ENCODE results near the gene E2F2.
"Not testable (repeated sequence)": the region's sequence is repeated elsewhere in the genome, so short reads cannot be mapped to it uniquely, and the experiment has no call there.

Gene E2F2

DNA sequence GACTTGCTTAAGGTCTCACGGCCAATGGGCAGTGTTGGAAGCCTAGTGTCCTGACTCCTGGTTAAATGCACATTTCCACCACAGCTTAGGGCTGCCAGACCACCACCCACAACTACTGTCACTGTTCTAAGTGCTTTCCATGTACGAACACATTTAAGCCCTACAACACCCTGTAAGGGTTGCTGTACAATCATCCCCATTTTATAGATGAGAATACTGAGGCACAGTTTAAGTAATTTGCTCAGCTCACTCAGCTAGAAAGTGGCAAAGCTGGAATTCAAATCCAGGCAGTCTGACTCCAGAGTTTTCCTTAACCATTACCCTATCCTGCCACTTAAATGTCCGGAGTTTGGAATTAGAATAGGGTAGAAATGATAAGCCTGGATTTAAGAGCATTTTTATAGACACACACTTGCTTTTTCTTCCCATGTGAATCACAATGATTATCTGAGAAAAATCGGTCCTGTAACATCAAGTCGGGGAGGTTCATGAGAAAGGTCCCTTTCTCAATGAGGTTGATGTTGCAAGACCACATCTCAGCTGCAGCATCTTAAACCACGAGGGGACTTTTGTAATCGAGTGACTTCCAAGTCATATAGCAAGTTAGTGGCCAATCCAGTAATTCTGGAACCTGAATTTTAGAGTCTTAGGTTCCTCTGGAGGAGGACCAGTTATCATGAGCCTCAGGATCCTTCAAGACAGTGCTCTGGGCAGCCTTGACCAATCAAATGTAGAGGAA lies 8.6 kb downstream of the E2F2 start:
- DNase-seq = peak; percentile 68

DNA sequence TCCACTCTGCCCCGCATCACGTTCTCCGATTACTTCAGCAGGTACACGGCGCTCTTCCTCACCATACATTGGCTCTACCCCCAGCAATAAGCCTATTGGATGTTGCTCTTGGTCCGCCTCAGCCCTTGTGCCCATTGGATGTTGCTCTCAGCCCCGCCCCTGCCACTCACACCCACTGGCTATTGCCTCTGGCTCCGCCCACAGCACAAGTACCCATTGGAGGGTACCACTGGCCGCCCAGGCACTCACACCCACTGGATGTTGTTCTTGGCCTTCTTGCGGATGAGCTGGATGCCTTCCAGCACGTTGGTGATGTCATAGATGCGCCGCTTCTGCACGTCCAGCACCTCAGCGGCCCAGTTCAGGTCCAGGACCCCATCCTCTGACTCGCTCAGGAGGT lies 9.4 kb downstream of the E2F2 start:
- no peak for DNase-seq

DNA sequence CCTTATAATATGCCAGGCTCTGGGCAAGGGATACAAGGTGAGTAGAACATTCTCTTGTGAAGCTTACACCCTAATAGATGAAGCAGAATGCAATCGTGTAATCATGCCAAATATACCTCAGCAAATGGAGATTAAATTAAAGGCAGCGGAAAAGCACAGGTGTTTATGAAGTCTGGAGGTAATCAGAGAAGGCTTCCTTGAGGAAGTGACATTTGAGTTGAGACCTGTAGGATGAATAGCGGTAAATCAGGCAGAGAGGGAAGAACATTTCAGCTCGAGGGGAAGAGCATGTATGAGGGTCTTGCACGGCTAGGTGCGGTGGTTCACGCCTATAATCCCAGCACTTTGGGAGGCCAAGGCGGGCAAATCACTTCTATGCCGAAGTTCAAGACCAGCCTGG lies 13.5 kb downstream of the E2F2 start:
- no peak for DNase-seq

DNA sequence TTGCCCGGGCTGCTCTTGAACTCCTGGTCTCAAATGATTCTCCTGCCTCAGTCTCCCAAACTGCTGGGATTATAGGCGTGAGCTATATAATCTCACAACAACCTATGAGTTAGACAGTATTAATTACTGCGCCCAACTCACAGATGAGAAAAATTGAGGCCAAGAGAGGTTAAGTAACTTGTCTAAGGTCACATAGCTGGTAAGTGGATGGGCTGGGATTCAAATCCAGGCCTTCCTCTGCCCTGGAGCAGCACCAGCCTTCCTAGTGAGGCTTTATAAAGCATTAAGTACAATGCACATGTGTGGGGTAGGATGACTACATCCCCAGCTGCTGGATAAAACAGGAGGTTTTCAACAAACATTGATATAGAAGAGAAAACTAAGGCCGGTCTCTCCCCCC lies 15.1 kb downstream of the E2F2 start:
- DNase-seq = no peak

DNA sequence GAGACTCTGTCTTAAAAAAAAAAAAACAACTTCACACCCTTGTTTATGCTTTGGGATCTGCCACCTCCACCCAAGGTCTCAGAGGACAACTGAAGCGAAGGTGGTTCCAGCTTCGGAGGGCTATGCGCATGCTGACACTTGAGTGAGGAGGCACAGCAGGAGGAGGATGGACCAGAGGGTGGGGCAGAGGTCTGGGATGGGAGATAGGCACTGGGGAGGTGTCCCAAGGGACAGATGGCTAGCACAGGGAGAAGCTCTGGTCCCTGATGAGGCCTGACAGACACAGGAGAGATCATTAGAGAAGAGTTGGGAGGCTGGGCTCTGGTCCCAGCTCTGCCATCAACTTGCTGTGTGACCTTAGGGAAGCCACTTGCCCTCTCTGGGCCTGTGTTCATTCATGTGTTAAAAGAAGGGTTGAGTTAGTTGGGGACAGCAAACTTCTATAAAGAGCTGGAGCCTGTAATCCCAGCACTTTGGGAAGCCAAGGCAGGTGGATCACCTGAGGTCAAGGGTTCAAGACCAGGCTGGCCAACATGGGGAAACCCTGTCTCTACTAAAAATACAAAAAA lies 16.8 kb downstream of the E2F2 start:
- no peak for DNase-seq

DNA sequence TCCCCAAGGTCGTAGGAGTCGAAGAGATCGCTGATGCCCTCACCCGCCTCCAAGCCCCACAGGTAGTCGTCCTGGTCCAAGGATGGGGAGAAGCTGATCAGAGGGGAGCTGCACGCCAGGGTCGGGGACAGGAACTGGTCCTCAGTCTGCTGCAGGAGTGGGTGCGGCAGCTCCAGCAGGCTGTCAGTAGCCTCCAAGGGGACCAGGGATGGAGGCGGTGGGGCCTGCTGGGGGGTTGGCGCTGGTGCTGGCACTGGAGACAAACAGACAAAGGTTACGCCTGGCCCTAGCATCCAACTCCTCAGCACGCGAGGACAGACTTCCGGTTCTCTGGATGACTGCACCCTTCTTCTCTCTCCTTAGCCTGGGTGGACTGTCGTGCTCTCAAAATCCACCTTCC lies 21.1 kb downstream of the E2F2 start:
- DNase-seq = no peak

DNA sequence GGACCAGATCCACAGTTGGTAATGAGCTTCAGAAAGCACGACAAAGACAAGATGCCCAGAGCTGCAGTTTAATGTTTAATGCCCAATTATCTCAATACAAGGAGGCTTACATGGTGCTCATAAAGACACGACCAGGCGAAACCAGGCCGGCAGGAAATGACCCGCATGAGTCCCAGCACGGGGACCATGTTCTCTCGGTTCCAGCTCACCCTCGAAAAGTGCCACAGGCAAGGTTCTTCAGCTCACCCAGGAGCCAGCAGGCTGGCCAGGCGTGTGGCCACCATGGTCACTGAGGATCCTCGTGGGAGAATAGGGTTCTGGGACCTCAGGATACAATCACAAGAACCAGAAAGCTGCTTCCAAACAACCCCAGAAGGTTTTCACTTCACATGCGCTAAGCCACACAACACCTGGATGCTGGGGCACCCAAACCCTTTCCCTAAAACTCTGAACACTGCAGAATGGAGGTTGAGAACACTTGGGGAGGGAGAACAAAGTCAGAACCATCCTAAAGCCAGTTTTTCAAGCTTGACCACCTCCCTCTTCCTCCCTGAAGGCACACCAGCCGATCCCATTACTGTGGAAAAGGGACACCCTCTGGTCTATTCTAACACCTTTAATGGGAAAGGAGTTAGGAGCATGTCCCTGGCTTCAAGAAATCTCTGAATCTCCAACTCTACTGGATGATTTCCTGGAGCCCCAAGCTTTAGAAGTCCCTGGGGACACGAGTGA lies 24.5 kb downstream of the E2F2 start:
- DNase-seq = no peak

DNA sequence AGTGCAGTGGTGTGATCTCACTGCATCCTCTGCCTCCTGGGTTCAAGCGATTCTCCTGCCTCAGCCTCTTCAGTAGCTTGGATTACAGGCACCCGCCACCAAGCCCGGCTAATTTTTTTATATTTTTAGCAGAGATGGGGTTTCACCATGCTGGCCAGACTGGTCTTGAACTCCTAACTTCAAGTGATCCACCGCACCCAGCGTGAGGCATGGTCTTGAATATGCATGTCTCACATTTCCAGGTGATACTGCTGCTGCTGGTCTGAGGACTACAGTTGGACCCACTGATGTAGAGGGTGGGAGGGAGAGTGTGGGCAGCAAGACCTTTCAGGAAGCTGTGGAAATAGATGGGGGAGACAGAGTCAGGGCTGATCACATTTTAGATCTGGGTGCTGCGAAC lies 25.2 kb downstream of the E2F2 start:
- DNase-seq = no peak

DNA sequence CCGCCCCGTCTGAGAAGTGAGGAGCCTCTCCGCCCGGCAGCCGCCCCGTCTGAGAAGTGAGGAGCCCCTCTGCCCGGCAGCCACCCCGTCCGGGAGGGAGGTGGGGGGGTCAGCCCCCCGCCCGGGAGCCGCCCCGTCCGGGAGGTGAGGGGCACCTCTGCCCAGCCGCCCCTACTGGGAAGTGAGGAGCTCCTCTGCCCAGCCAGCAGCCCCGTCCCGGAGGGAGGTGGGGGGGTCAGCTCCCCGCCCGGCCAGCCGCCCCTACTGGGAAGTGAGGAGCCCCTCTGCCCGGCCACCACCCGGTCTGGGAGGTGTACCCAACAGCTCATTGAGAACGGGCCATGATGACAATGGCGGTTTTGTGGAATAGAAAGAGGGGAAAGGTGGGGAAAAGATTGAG lies 26.9 kb downstream of the E2F2 start:
- not testable (repeated sequence) for DNase-seq

DNA sequence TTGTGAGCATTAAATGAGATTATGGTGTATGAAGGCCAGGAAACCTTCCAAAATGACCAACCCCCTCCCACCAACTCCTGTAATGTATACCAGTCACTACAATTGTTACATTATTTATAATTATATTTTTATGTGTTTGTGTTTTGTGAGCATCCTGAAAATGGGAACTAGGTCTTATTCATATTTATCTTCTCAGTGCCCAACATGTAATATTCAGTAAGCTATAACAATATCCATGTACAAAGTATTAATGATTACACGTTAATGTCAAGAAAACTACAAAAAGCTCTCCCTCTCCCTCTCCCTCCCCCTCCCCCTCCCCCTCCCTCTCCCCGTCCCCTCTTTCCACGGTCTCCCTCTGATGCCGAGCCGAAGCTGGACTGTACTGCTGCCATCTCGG lies 28.1 kb downstream of the E2F2 start:
- DNase-seq = no peak

DNA sequence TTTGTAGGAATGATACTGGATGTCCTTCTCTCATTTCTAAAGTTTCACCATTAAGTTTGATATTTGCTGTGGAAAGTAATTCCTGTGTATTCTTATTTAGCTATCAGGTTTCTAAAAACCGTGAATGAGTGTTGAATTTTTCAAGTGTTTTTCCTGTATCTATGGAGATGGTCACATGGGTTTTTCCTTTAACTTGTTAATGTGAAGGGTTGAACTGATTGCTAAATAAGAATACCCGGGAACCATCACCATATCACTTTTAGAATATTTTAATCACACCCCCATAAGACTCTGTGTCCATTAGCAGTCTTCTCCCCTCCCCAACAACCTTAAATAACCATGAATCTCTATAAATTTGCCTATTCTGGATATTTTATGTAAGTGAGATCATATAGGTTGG lies 30.6 kb downstream of the E2F2 start:
- DNase-seq = no peak

DNA sequence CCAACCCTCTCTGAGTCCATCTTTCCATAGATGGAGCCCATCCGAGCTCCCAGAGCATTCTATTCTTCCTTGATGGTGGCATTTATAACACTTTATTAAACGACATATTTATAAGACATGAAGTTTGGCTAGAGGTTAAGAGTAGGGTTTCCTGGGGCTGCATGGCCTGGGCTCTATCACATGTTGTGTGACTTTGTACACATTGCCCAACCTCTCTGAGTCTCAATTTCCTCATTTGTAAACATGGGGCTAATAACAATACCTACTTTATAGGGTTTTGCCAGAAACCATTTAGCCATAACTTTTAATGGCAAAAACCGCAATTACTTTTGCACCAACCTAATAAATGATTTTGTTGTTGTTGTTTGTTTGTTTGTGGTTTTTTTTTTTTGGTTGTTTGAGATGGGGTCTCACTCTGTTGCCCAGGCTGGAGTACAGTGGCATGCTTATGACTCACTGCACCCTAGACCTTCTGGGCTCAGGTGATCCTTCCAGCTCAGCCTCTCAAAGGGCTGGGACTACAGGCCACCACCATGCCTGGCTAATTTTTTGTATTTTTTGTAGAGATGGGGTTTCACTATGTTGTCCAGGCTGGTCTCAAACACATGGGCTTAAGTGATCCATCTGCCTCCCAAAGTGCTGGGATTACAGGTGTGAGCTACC lies 33.1 kb downstream of the E2F2 start:
- DNase-seq = no peak

DNA sequence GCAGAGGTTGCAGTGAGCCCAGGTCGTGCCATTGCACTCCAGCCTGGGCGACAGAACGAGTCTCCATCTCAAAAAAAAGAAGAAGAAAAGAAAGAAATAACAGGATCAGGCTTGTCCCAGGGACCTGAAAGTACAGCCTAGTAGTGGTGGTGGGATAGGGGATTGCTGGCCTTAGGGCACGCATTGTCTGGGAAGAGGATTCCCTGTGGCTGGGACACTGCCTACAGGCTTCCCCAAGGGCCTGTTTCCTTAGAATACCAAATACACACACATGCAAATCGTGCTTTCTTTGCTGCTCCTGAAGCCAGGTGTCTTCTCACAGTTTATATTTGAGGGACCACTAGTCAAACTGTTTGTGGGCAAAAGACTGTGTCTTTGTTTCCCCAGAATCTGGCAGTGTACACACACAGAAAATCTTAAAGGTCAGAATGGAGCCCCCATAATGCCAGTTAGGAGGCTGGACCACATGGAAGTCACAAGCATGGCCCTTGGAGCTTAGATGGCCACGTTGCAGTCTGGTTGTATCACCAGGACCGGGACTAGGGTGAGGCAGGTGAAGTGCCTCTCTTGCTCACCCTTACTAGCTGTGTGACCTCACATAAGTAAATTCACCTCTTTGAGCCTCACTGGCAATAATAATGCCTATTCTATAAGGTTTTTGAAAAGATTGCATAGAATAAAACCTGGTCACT lies 34.4 kb downstream of the E2F2 start:
- DNase-seq = no peak

DNA sequence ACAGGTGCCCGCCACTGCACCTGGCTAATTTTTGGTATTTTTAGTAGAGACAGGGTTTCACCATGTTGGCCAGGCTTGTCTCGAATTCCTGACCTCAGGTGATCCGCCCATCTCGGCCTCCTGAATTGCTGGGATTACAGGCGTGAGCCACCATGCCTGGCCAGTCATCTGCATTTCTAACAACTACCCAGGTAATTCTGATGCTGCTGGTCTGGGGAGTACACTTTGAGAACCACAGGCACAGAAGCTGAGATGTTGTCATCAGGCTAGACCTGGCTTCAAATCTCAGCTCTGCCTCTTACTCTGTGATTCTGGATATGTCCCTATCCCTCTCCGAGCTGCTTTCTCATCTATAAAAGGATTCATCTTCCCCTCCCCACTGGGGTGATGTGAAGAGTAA lies 36.2 kb downstream of the E2F2 start:
- not testable (repeated sequence) for DNase-seq

DNA sequence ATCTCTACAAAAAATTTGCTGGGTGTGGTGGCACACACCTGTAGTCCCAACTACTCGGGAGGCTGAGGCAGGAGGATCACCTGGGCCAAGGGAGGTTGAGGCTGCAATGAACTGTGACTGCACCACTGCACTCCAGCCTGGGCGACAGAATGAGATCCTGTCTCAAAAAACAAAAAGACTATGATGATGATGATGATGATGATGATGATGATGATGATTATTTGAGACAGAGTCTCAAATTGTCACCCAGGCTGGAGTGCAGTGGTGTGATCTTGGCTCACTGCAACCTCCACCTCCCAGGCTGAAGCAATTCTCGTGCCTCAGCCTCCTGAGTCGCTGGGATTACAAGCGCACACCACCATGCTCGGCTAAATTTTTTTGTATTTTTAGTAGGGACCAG lies 38.3 kb downstream of the E2F2 start:
- DNase-seq = not testable (repeated sequence)

DNA sequence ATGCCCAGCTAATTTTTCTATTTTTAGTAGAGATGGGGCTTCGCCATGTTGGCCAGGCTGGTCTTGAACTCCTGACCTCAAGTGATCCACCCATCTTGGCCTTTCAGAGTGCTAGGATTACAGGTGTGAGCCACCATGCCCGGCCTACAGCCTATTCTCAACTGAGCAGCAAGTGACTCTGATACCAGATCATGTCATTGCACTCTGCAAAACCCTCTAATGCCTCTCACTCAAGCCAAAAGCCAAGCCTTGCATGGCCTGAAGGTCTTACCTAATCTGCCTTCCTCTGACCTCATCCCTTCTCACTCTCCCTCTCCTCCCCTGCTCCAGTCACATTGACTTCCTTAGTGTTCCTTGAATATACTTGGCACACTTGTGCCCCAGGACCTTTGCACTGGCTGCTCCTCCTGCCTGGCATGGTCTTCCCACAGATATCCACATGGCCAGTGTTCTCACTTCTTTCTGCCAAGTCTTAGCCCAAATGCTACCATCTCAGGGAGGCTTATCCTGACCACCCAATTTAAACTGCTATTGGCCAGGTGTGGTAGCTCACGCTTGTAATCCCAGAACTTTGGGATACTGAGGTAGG lies 38.8 kb downstream of the E2F2 start:
- no peak for DNase-seq

DNA sequence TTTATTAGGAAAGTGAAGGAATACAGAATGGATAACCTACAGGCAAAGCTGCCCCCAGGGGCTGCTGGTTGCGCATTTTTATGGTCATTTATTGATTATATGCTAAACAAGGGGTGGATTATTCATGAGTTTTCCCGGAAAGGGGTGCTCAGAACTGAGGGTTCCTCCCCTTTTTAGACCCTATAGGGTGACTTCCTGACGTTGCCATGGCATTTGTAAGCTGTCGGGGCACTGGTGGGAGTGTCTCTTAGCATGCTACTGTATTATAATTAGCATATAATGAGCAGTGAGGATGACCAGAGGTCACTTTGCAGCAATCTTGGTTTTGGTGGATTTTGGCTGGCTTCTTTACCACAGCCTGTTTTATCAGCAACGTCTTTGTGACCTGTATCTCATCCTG lies 41.2 kb downstream of the E2F2 start:
- DNase-seq = no peak

DNA sequence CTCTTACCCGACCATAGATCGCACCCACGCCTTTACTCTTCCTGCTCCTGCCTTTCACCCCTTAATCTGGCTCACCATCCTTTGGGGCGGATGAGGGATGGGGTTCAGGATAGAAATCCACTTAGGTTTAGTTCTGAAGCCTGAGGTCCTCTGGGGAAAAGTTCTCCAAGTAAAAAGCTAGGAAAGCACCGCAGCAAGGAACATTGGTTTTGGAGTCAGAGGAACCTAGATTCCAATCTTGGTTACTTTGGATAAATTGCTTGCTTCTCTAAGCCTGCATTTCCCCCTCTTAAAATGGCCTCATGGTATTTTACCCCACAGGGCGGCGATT lies 46.1 kb downstream of the E2F2 start:
- no peak for DNase-seq

DNA sequence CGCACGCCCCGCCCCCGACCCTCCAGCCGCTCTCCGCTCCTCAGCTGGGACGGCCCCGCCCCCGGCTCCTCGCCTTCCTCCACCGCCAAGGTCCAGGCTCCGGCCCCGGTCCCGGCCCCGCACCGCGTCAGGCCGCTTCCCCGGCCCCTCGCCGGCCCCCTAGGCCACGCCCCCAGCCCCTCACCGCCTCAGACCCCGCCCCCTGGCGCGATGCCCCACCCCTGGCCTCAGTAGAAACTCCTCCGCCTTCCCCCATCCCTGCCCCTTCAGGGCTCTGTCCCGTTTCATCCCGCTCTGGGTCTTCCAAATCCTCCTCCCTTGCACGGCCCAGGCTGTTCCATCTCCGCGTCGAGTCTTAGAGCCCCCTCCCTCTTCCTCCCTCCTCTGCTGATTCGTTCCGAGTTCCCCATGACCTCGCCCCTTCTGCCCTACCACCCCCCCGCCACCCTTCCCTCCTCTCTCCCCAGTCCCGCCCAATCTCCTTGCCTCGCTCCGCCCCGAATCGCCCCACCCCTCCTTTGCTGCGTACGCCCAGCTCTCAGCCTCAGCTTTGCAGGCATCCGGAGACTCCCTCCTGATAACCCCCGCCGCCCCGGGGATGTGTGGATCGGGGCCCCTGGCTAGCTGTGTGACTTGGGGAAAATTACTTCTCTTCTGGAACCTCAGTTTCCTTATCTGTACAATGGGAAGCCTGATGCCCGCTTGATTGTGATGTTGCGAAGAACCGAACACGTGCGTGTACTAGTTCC lies 46.6 kb downstream of the E2F2 start:
- peak; percentile 85 for DNase-seq

DNA sequence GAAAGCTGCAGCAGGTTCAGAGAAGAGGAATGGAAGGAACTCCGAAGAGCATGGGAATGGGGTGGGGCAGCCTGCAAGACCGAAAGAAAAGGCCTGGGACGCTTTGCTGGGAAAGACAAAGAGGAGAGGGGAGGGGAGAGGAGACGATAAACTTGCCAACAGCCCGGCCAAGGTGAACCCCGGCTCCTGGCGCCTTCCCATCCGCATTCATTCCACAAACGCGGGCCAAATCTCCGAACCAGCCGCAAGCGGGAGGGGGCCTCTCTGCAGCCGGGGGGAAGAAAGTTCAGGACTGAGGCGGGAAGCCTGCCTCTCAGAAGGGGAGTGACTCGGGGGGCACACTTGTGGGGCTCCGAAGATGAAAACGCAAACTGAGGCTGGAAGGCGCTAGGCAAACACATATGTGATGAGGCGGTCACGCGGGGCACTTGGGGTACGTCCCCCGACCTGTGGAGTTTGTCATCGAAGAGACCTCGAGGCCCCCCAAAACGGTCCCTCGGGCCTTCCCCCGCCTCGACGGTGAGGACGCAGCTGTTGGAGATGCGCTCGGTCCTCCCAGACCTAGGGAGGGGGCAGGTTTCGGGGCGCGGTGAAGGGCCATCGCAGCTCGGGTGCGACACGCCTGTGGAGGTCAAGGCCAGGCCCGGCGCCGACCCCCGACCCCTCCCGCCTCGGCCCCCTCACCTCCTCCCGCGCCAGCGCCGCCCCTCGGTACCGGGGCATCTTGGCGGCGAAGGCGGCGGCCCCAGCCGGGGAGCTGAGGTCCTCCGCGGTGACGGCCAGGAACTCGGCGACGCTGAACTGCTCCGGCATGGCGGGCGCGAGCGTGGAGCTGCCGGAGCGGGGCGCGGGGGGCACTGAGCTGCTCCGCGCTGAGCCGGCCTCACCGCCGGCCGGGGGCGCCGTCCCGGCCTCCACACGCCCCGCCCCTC lies 47.4 kb downstream of the E2F2 start, which contains the start of gene ASAP3:
Gene ASAP3 (minus strand): TSS at position 859 of the 932 bp plus-strand sequence. CDS start 46 bp downstream, at position 813.
- no peak for DNase-seq

DNA sequence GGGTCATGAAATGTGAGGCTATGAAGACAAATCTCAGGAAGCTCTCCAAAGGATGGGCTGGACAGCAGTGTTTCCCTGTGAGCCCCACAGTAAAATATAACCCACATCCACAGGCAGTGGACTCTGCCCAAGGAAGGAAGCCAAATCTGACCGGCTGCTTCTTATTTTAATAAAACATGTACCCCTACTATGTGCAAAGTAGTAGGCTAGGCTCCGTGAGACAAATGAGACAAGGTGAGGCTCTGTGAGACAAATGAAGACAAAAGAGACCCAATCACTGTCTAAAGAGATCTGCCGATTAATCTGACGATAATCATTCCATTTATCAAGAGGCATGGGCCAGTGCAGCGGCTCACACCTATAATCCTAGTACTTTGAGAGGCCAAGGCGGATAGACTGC lies 49.1 kb downstream of the E2F2 start:
- DNase-seq = no peak
